Endothelial cell of umbilical vein (primary cell): ENCODE measurements around the gene LAMC2. TPM values are rescaled to one million over a fixed set of nuclear protein-coding genes. Genes with fewer than 3 reads are reported as not detected.

Experiments used
- BruUV-seq: library from RNA; stranded (reverse); fragments of 400-500 nt; replicated peaks from 2 replicates; lab custom pipeline; 2021; lab: Mats Ljungman, UMichigan
- CTCF ChIA-PET: fragments of 300-600, 350-600 bp; sonication (Branson Sonifier 250); formaldehyde crosslinking; loops from one replicate; lab custom pipeline; 2021; ENCODE audit warnings: antibody characterized with exemption, inconsistent platforms; lab: Charles Lee
- POLR2A ChIA-PET: fragments of 300-600, 350-600 bp; sonication (Branson Sonifier 250); formaldehyde crosslinking; loops from one replicate; lab custom pipeline; 2021; ENCODE audit warnings: antibody characterized with exemption, inconsistent platforms; lab: Charles Lee
- DNase-seq: peaks from one replicate; pipeline ENCODE4 v3.0.0-alpha.2; 2011; ENCODE audit warnings: low read depth, low spot score
- FAIRE-seq: peaks from 2 replicates; lab custom pipeline; 2011; peaks lifted over from hg19 to GRCh38; lab: Jason Lieb, UNC
- H2AFZ ChIP-seq: 2 replicates; pipeline ENCODE4 v1.6.0; 2012; ENCODE audit warnings: low read depth, low read length, control low read depth, inconsistent platforms
- H3K27ac ChIP-seq: 2 replicates; pipeline ENCODE4 v1.5.1; 2011; ENCODE audit warnings: low read depth, mild to moderate bottlenecking, control low read depth, low read length, moderate library complexity; ENCODE audit not compliant: insufficient read depth
- H3K27me3 ChIP-seq, 2 experiments: 2 replicates each; pipeline versions ENCODE4 v1.6.0 to v1.6.1; 2011; ENCODE audit warnings: low read length in 2 of 2, mixed read lengths in 1 of 2; ENCODE audit not compliant: control insufficient read depth in 2 of 2, insufficient read depth in 2 of 2
- H3K36me3 ChIP-seq, 2 experiments: 2 replicates in 1 of 2; 3 replicates in 1 of 2; pipeline ENCODE4 v1.5.1; 2011; ENCODE audit warnings: low read length in 2 of 2, mild to moderate bottlenecking in 1 of 2, moderate library complexity in 1 of 2; ENCODE audit not compliant: control insufficient read depth in 2 of 2, insufficient read depth in 2 of 2; ENCODE audit errors: extremely low read depth in 1 of 2
- H3K4me1 ChIP-seq: 3 replicates; pipeline ENCODE4 v1.5.1; 2011; ENCODE audit warnings: mild to moderate bottlenecking, low read length; ENCODE audit not compliant: control insufficient read depth, insufficient read depth; ENCODE audit errors: extremely low read depth
- H3K4me2 ChIP-seq: 2 replicates; pipeline ENCODE4 v1.6.1; 2011; ENCODE audit warnings: low read length, control low read depth, mixed read lengths; ENCODE audit not compliant: insufficient read depth
- H3K4me3 ChIP-seq, 3 experiments: fragments of 200-600 bp in 1 of 3; sonication (generic), shearing (Covaris generic) in 1 of 3; replicated peaks in 1 of 3; 2 replicates each; pipeline ENCODE4 v1.5.1; 2011 to 2016; ENCODE audit warnings: control low read depth in 3 of 3, low read length in 3 of 3, mild to moderate bottlenecking in 2 of 3, inconsistent platforms in 1 of 3, low read depth in 1 of 3, moderate library complexity in 1 of 3; ENCODE audit not compliant: insufficient read depth in 1 of 3
- H3K79me2 ChIP-seq: 2 replicates; pipeline ENCODE4 v1.6.0; 2012; ENCODE audit warnings: low read length, inconsistent platforms; ENCODE audit not compliant: control insufficient read depth, insufficient read depth
- H3K9ac ChIP-seq: replicated peaks from 2 replicates; pipeline ENCODE3; 2011; ENCODE audit warnings: low read length, control low read depth; ENCODE audit not compliant: insufficient read depth; ENCODE audit errors: extremely low read depth
- H3K9me1 ChIP-seq: replicated peaks from 3 replicates; pipeline ENCODE4 v1.6.0; 2011; ENCODE audit warnings: mild to moderate bottlenecking, low read length; ENCODE audit not compliant: control insufficient read depth, insufficient read depth; ENCODE audit errors: extremely low read depth
- H3K9me3 ChIP-seq: replicated peaks from 2 replicates; pipeline ENCODE4 v1.5.1; 2012; ENCODE audit warnings: low read length, inconsistent platforms; ENCODE audit not compliant: control insufficient read depth, insufficient read depth
- H4K20me1 ChIP-seq: replicated peaks from 2 replicates; pipeline ENCODE3; 2011; ENCODE audit warnings: mild to moderate bottlenecking, low read length; ENCODE audit not compliant: control insufficient read depth, insufficient read depth; ENCODE audit errors: extremely low read depth
- EZH2 ChIP-seq: IDR thresholded peaks from 2 replicates; pipeline ENCODE4 v1.6.1; 2012; ENCODE audit warnings: borderline replicate concordance, low read depth, mild to moderate bottlenecking, moderate library complexity, low read length, inconsistent platforms; ENCODE audit not compliant: severe bottlenecking
- FOS ChIP-seq: IDR thresholded peaks from 2 replicates; pipeline ENCODE4 v1.6.1; 2011; ENCODE audit warnings: mild to moderate bottlenecking, low read length, moderate library complexity, borderline replicate concordance; ENCODE audit not compliant: insufficient read depth
- GATA2 ChIP-seq: IDR thresholded peaks from 2 replicates; pipeline ENCODE4 v1.7.0; 2011; ENCODE audit warnings: low read depth, mild to moderate bottlenecking, moderate library complexity, mixed read lengths, low read length; ENCODE audit not compliant: insufficient read length, insufficient read depth
- JUN ChIP-seq: IDR thresholded peaks from 2 replicates; pipeline ENCODE4 v1.6.1; 2011; ENCODE audit warnings: borderline replicate concordance, low read depth; ENCODE audit not compliant: insufficient read length, insufficient read depth
- MYC ChIP-seq: IDR thresholded peaks from one replicate; pipeline ENCODE4 v1.6.1; 2011; ENCODE audit warnings: mild to moderate bottlenecking, low read depth, low read length
- POLR2A ChIP-seq: IDR thresholded peaks from 2 replicates; pipeline ENCODE4 v1.6.1; 2012; ENCODE audit warnings: low read depth, mild to moderate bottlenecking, control low read depth, low read length
- POLR2AphosphoS5 ChIP-seq: IDR thresholded peaks from 2 replicates; pipeline ENCODE4 v1.6.1; 2012; ENCODE audit warnings: low read depth, mild to moderate bottlenecking, control low read depth, low read length, moderate library complexity; ENCODE audit not compliant: insufficient read depth
- dilution Hi-C: fragments of 300-500 bp; cut with MboI; formaldehyde crosslinking; loops from one replicate; pipeline ENCODE4 v1.15.0; 2019; ENCODE audit warnings: low sequenced_read_pairs; ENCODE audit not compliant: extremely low pct_ligation_motif_present
- intact Hi-C: fragments of 100-400 bp; cut with micrococcal nuclease; formaldehyde crosslinking; loops from one replicate; pipeline ENCODE4 v1.10.0; 2022
- polyA plus RNA-seq, 4 experiments: library from polyadenylated mRNA; depleted of rRNA in 3 of 4; stranded (reverse) in 3 of 4; unstranded in 1 of 4; fragments of >200 nt; gene quantifications; 2 replicates each; pipeline versions ENCODE4 v1.2.1 to v1.2.3, GENCODE V29; 2011 to 2012; ENCODE audit warnings: missing spikeins in 1 of 4
- total RNA-seq: library from RNA; stranded (reverse); gene quantifications from 2 replicates; pipeline ENCODE4 v1.2.3, GENCODE V29; 2021
- TF ChIP-seq, protein P1 (sequence below), 2 donors: IDR thresholded peaks; 1 replicate in 1 of 2; 2 replicates in 1 of 2; pipeline ENCODE4 v1.5.1; 2011; ENCODE audit warnings: low read length in 2 of 2, mild to moderate bottlenecking in 2 of 2, moderate library complexity in 2 of 2, control low read depth in 1 of 2, inconsistent platforms in 1 of 2, low read depth in 1 of 2; ENCODE audit not compliant: insufficient read depth in 1 of 2; ENCODE audit errors: extremely low read depth in 1 of 2
- TF ChIP-seq, protein P2 (sequence below): IDR thresholded peaks from 2 replicates; pipeline ENCODE4 v1.6.1; 2011; ENCODE audit not compliant: insufficient read depth, insufficient read length

LAMC2 gene
- total and polyA plus RNA-seq, 2 donors (not counting 3 experiments of a cell fraction or from before 2014, with no cell fraction given) = 0.23 to 0.82 TPM

DNA sequence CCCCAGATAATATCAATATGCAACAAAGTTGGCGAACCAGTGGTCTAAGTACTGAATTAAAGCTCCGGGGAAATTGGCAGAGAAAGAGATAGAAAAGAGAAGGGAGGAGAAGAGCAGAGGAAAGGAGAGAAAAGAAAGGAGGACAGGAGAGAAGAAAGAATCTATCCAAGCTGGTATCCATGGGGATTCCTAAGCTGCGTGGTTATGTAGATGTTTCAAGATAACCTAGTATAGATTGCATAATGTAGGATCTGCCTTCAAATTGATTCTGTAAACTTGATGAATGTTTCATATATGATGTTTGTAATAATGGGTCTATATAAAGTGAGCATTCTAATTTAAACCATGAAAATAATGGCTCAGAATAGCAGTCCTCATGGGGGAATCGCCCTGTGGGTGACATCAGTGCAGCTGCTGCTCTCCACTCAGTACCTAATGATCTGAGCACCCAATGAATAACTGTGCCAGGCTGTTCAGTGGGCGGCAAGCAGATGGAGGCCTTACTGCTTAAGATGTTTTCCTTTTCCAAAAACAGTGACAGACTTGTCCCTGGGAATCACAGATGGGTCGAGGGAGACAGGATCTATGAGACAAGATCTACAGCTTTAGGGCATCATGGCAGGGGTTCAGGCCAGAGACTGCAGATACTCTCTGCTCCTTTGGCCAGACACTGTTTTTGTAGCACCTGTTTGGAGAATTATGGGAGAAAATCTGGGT, 78.0 kb downstream of the LAMC2 start:
- H3K9ac ChIP-seq = no peak overlapping the region
- FAIRE-seq = no peak
- BruUV-seq = no TSS peak
- H3K4me1 ChIP-seq = peaks cover 10% of the 10 kb centered on the region
- ChIA-PET CTCF (no interaction called here), POLR2A (interaction anchor here (0.6 to 0.7 kb wide), 2 partner anchors 179 to 208 kb away, joined by 3 read pairs; partner anchors contain the start of gene SMG7)
- dilution Hi-C loops = no loop called here
- no peak overlapping the region for H3K4me3 ChIP-seq
- no peaks in the 10 kb centered on the region for H3K36me3 ChIP-seq
- H3K9me1 ChIP-seq = no peaks in the 10 kb centered on the region
- DNase-seq = no peak
- H3K27ac ChIP-seq = no peak overlapping the region
- H3K4me2 ChIP-seq = no peak overlapping the region
- TF ChIP-seq, protein P1, sequence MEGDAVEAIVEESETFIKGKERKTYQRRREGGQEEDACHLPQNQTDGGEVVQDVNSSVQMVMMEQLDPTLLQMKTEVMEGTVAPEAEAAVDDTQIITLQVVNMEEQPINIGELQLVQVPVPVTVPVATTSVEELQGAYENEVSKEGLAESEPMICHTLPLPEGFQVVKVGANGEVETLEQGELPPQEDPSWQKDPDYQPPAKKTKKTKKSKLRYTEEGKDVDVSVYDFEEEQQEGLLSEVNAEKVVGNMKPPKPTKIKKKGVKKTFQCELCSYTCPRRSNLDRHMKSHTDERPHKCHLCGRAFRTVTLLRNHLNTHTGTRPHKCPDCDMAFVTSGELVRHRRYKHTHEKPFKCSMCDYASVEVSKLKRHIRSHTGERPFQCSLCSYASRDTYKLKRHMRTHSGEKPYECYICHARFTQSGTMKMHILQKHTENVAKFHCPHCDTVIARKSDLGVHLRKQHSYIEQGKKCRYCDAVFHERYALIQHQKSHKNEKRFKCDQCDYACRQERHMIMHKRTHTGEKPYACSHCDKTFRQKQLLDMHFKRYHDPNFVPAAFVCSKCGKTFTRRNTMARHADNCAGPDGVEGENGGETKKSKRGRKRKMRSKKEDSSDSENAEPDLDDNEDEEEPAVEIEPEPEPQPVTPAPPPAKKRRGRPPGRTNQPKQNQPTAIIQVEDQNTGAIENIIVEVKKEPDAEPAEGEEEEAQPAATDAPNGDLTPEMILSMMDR (IDR thresholded peaks at IDR 0.05; ENCODE audit: extremely low read depth in 1 of 2, insufficient read depth in 1 of 2, low read depth in 1 of 2, low read length in 2 of 2) = no peak
- no peak for TF ChIP-seq EZH2
- no peak for TF ChIP-seq MYC
- TF ChIP-seq FOS = no peak
- TF ChIP-seq GATA2 = no peak
- no peak for TF ChIP-seq POLR2AphosphoS5
- TF ChIP-seq JUN = no peak
- TF ChIP-seq, protein P2, sequence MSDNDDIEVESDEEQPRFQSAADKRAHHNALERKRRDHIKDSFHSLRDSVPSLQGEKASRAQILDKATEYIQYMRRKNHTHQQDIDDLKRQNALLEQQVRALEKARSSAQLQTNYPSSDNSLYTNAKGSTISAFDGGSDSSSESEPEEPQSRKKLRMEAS = no peak
- no peak for TF ChIP-seq POLR2A
- H3K27me3 ChIP-seq = peaks cover 0 to 3% of the 10 kb centered on the region in 2 experiments
- no peaks in the 10 kb centered on the region for H3K9me3 ChIP-seq
- intact Hi-C loops = no loop called here
- no peaks in the 10 kb centered on the region for H4K20me1 ChIP-seq
- no peaks in the 10 kb centered on the region for H3K79me2 ChIP-seq
- no peak overlapping the region for H2AFZ ChIP-seq
